Trophoblast cell (in vitro differentiated cells and primary cell): ENCODE results near the gene FCRL4.

ENCODE experiments used
- DNase-seq, 2 donors: peaks; one replicate each; pipeline ENCODE4 v3.0.0-alpha.2; 2016
- H2AFZ ChIP-seq: 2 replicates; pipeline ENCODE4 v1.6.1; 2013; ENCODE audit warnings: low read length, moderate library complexity, mild to moderate bottlenecking; ENCODE audit not compliant: insufficient read depth, poor library complexity
- H2AK5ac ChIP-seq: 2 replicates; pipeline ENCODE4 v1.6.1; 2013; ENCODE audit warnings: mild to moderate bottlenecking, low read length
- H2BK120ac ChIP-seq: 2 replicates; pipeline ENCODE4 v1.6.1; 2013; ENCODE audit warnings: low read length, mild to moderate bottlenecking, moderate library complexity; ENCODE audit not compliant: insufficient read depth, poor library complexity
- H2BK12ac ChIP-seq: 2 replicates; pipeline ENCODE4 v1.6.1; 2013; ENCODE audit warnings: mild to moderate bottlenecking, low read length, moderate library complexity
- H2BK5ac ChIP-seq: 2 replicates; pipeline ENCODE4 v1.6.1; 2013; ENCODE audit warnings: low read length, low read depth, moderate library complexity, mild to moderate bottlenecking; ENCODE audit not compliant: poor library complexity
- H3K14ac ChIP-seq: 2 replicates; pipeline ENCODE4 v1.6.1; 2013; ENCODE audit warnings: mild to moderate bottlenecking, low read length
- H3K18ac ChIP-seq: 2 replicates; pipeline ENCODE4 v1.6.1; 2013; ENCODE audit warnings: mild to moderate bottlenecking, low read length
- H3K23ac ChIP-seq: 2 replicates; pipeline ENCODE4 v1.6.1; 2013; ENCODE audit warnings: low read length
- H3K27ac ChIP-seq: 2 replicates; pipeline ENCODE4 v1.5.1; 2013; ENCODE audit warnings: low read depth, mild to moderate bottlenecking, inconsistent platforms, low read length, moderate library complexity
- H3K27me3 ChIP-seq: 2 replicates; pipeline ENCODE4 v1.6.1; 2013; ENCODE audit warnings: inconsistent platforms, mild to moderate bottlenecking, low read length, moderate library complexity; ENCODE audit not compliant: insufficient read depth
- H3K36me3 ChIP-seq, 2 experiments: 1 replicate in 1 of 2; 2 replicates in 1 of 2; pipeline ENCODE4 v1.6.1; 2013; ENCODE audit warnings: low read length in 2 of 2, mild to moderate bottlenecking in 2 of 2, moderate library complexity in 1 of 2; ENCODE audit not compliant: insufficient read depth in 2 of 2, control insufficient read depth in 1 of 2
- H3K4ac ChIP-seq: 2 replicates; pipeline ENCODE4 v1.6.1; 2013; ENCODE audit warnings: low read depth, mild to moderate bottlenecking, low read length, moderate library complexity
- H3K4me1 ChIP-seq, 2 experiments: 1 replicate in 1 of 2; 2 replicates in 1 of 2; pipeline ENCODE4 v1.6.1; 2013; ENCODE audit warnings: low read length in 2 of 2, mild to moderate bottlenecking in 2 of 2, moderate library complexity in 1 of 2; ENCODE audit not compliant: insufficient read depth in 2 of 2, control insufficient read depth in 1 of 2
- H3K4me2 ChIP-seq: 2 replicates; pipeline ENCODE4 v1.6.1; 2013; ENCODE audit warnings: inconsistent platforms, mild to moderate bottlenecking, low read length, moderate library complexity
- H3K4me3 ChIP-seq: 2 replicates; pipeline ENCODE4 v1.5.1; 2013; ENCODE audit warnings: mild to moderate bottlenecking, low read depth, low read length, inconsistent platforms
- H3K79me1 ChIP-seq: one replicate; pipeline ENCODE4 v1.6.1; 2013; ENCODE audit warnings: low read length
- H3K79me2 ChIP-seq: 2 replicates; pipeline ENCODE4 v1.6.1; 2013; ENCODE audit warnings: low read length, mild to moderate bottlenecking; ENCODE audit not compliant: control insufficient read depth, insufficient read depth, poor library complexity
- H3K9ac ChIP-seq: 2 replicates; pipeline ENCODE4 v1.6.1; 2013; ENCODE audit warnings: mild to moderate bottlenecking, low read length
- H3K9me3 ChIP-seq: 2 replicates; pipeline ENCODE4 v1.6.1; 2013; ENCODE audit warnings: low read depth, mild to moderate bottlenecking, control low read depth, inconsistent platforms, low read length; ENCODE audit not compliant: insufficient read depth
- H4K12ac ChIP-seq: 2 replicates; pipeline ENCODE4 v1.6.1; 2013; ENCODE audit warnings: low read depth, mild to moderate bottlenecking, low read length, moderate library complexity
- H4K8ac ChIP-seq: 2 replicates; pipeline ENCODE4 v1.6.1; 2013; ENCODE audit warnings: low read depth, mild to moderate bottlenecking, low read length, moderate library complexity
- H4K91ac ChIP-seq: one replicate; pipeline ENCODE4 v1.6.1; 2013; ENCODE audit warnings: low read depth, mild to moderate bottlenecking, low read length, moderate library complexity
- WGBS: extraction: QIAGEN DNeasy Blood & Tissue Kit; methylation state at CpG from one replicate; pipeline ENCODE4 v1.1.7; 2013; ENCODE audit warnings: missing lambda C conversion rate; ENCODE audit not compliant: insufficient read length, insufficient coverage; ENCODE audit errors: extremely low coverage; 5-methylcytosine and 5-hydroxymethylcytosine counted together

FCRL4 gene

GRCh38 chr1:157628773-157629172 lies 30.9 kb upstream of the FCRL4 start:
- WGBS = no CpG with 5 or more reads among the region's 1 CpG
- H2BK120ac ChIP-seq = no peak overlapping the region
- no peaks in the 10 kb centered on the region for H3K36me3 ChIP-seq
- no peak overlapping the region for H4K91ac ChIP-seq
- no peak overlapping the region for H3K27ac ChIP-seq
- no peak overlapping the region for H3K4me3 ChIP-seq
- no peaks in the 10 kb centered on the region for H3K27me3 ChIP-seq
- no peak overlapping the region for H4K12ac ChIP-seq
- no peak overlapping the region for H2AFZ ChIP-seq
- H3K4me1 ChIP-seq = no peaks in the 10 kb centered on the region
- H3K4me2 ChIP-seq = no peak overlapping the region
- no peaks in the 10 kb centered on the region for H3K79me2 ChIP-seq
- H3K23ac ChIP-seq = no peak overlapping the region
- H3K14ac ChIP-seq = no peak overlapping the region
- no peak overlapping the region for H2BK5ac ChIP-seq
- no peak overlapping the region for H3K4ac ChIP-seq
- H3K9ac ChIP-seq = no peak overlapping the region
- no peak for DNase-seq
- no peak overlapping the region for H2BK12ac ChIP-seq
- H3K9me3 ChIP-seq = no peaks in the 10 kb centered on the region
- no peak overlapping the region for H3K18ac ChIP-seq
- no peak overlapping the region for H4K8ac ChIP-seq
- H3K79me1 ChIP-seq = no peaks in the 10 kb centered on the region
- H2AK5ac ChIP-seq = no peak overlapping the region

- Histone ChIP-seq H3K36me3 (no peaks in the 10 kb centered on the region), H3K27me3 (no peaks in the 10 kb centered on the region), H3K18ac (no peak overlapping the region), H3K4me1 (no peaks in the 10 kb centered on the region), H3K4me3 (no peak overlapping the region), H3K9me3 (no peaks in the 10 kb centered on the region), H4K8ac (no peak overlapping the region), H4K91ac (no peak overlapping the region), H3K4me2 (no peak overlapping the region), H2BK5ac (no peak overlapping the region), H3K23ac (no peak overlapping the region), H3K14ac (no peak overlapping the region), H3K79me1 (no peaks in the 10 kb centered on the region), H2BK120ac (no peak overlapping the region), H2BK12ac (no peak overlapping the region), H4K12ac (no peak overlapping the region), H2AK5ac (no peak overlapping the region), H3K79me2 (no peaks in the 10 kb centered on the region), H2AFZ (no peak overlapping the region), H3K4ac (no peak overlapping the region), H3K27ac (no peak overlapping the region), H3K9ac (no peak overlapping the region)
- WGBS = no CpG with 5 or more reads among the region's 2 CpGs
- peak in 1 of 2 donors; percentile 17 for DNase-seq
These were observed 28.2 kb upstream of the FCRL4 start for GRCh38 chr1:157626099-157626498.

- Histone ChIP-seq H3K36me3 (no peaks in the 10 kb centered on the region), H3K4me2 (no peak overlapping the region), H2AK5ac (no peak overlapping the region), H3K79me2 (no peaks in the 10 kb centered on the region), H3K14ac (no peak overlapping the region), H4K91ac (no peak overlapping the region), H3K18ac (no peak overlapping the region), H3K23ac (no peak overlapping the region), H3K27ac (no peak overlapping the region), H3K4ac (no peak overlapping the region), H3K9me3 (no peaks in the 10 kb centered on the region), H2BK12ac (no peak overlapping the region), H2AFZ (no peak overlapping the region), H3K27me3 (no peaks in the 10 kb centered on the region), H4K12ac (no peak overlapping the region), H3K9ac (no peak overlapping the region), H3K79me1 (no peaks in the 10 kb centered on the region), H3K4me1 (no peaks in the 10 kb centered on the region), H4K8ac (no peak overlapping the region), H2BK5ac (no peak overlapping the region), H2BK120ac (no peak overlapping the region), H3K4me3 (no peak overlapping the region)
- DNase-seq = no peak
- no CpG with 5 or more reads among the region's 2 CpGs for WGBS
These were observed 26.6 kb upstream of the FCRL4 start for GRCh38 chr1:157624471-157624870.

- H4K12ac ChIP-seq = no peak overlapping the region
- no peak overlapping the region for H4K8ac ChIP-seq
- no peak overlapping the region for H2BK5ac ChIP-seq
- no peaks in the 10 kb centered on the region for H3K79me1 ChIP-seq
- no peak overlapping the region for H3K4ac ChIP-seq
- DNase-seq = no peak
- no peak overlapping the region for H2AFZ ChIP-seq
- no peak overlapping the region for H2AK5ac ChIP-seq
- WGBS = no CpG with 5 or more reads among the region's 5 CpGs
- no peak overlapping the region for H3K4me3 ChIP-seq
- no peak overlapping the region for H3K9ac ChIP-seq
- H2BK120ac ChIP-seq = no peak overlapping the region
- no peaks in the 10 kb centered on the region for H3K9me3 ChIP-seq
- H4K91ac ChIP-seq = no peak overlapping the region
- H3K79me2 ChIP-seq = no peaks in the 10 kb centered on the region
- H3K14ac ChIP-seq = no peak overlapping the region
- H3K23ac ChIP-seq = no peak overlapping the region
- no peak overlapping the region for H3K27ac ChIP-seq
- no peak overlapping the region for H2BK12ac ChIP-seq
- no peak overlapping the region for H3K18ac ChIP-seq
- no peaks in the 10 kb centered on the region for H3K4me1 ChIP-seq
- no peak overlapping the region for H3K4me2 ChIP-seq
- no peaks in the 10 kb centered on the region for H3K36me3 ChIP-seq
- H3K27me3 ChIP-seq = no peaks in the 10 kb centered on the region
These were observed 24.6 kb upstream of the FCRL4 start for GRCh38 chr1:157622471-157622870.
